ENCODE data around the gene SP5. TPM values are rescaled to one million over a fixed set of nuclear protein-coding genes. Genes with fewer than 3 reads are reported as not detected.

Gene SP5
- total and polyA plus RNA-seq, 10 of the 15 experiments (the other 5 are each of a cell fraction or from before 2014, with no cell fraction given) = not detected

- TF ChIP-seq RUNX3 (IDR thresholded peaks at IDR 0.05; ENCODE audit: low read length) (no peak), ZBTB4 (CRISPR knock-in tag; IDR thresholded peaks at IDR 0.05) (no peak), RCOR1 (conservative IDR thresholded peaks at IDR 0.05; ENCODE audit: low read depth, low read length) (no peak), BRCA1 (IDR thresholded peaks at IDR 0.05; ENCODE audit: low read depth, low read length) (no peak)
Measured at GRCh38 chr2:170766693-170767092, 51.6 kb downstream of the SP5 start (continued).

Small RNAs within 50 kb of the gene (small RNA-seq; reads per million reads assigned to genes)
- gene RF02271 = not detected

Other genes with a start within 250 kb of the SP5 start
- not detected in 2 replicates for gene ERICH2, start 55.0 kb downstream of the SP5 start, total RNA-seq (2014; rRNA removed)
- not detected in 2 replicates for gene ERICH2, start 55.0 kb downstream of the SP5 start, total RNA-seq (2014; rRNA removed; fragmentation: Illumina TruSeq; extraction: Trizol)
- gene ERICH2, start 55.0 kb downstream of the SP5 start, total RNA-seq (2021) = not detected in 2 replicates
- 0.33 TPM in 1 of 2 replicates, not detected in the other for gene ERICH2, start 55.0 kb downstream of the SP5 start, polyA plus RNA-seq (2011; rRNA removed)
- not detected in 2 replicates for gene ERICH2, start 55.0 kb downstream of the SP5 start, polyA plus RNA-seq (2014; fragmentation: Illumina TruSeq; extraction: Trizol)
- not detected for gene ERICH2, start 55.0 kb downstream of the SP5 start, polyA plus RNA-seq (2014; fragmentation: Nextera tagmentation; extraction: Ambion mirVana)
- gene ERICH2, start 55.0 kb downstream of the SP5 start, polyA plus RNA-seq (2014; rRNA removed) = not detected in 2 replicates
- gene ERICH2, start 55.0 kb downstream of the SP5 start, polyA plus RNA-seq (2016; fragmentation: Nextera tagmentation; extraction: Ambion mirVana) = not detected
- gene GAD1, start 101.5 kb downstream of the SP5 start, total RNA-seq (2014; rRNA removed) = 0.23 and 0.44 TPM in 2 replicates
- 0.04 and 0.18 TPM in 2 replicates for gene GAD1, start 101.5 kb downstream of the SP5 start, total RNA-seq (2014; rRNA removed; fragmentation: Illumina TruSeq; extraction: Trizol)
- 0.43 and 0.62 TPM in 2 replicates for gene GAD1, start 101.5 kb downstream of the SP5 start, total RNA-seq (2021)
- gene GAD1, start 101.5 kb downstream of the SP5 start, polyA plus RNA-seq (2011; rRNA removed) = 2.8 and 3.4 TPM in 2 replicates
- 0.05 and 0.22 TPM in 2 replicates for gene GAD1, start 101.5 kb downstream of the SP5 start, polyA plus RNA-seq (2014; fragmentation: Illumina TruSeq; extraction: Trizol)
- under 1 TPM; 0.06 to 0.07 TPM for gene GAD1, start 101.5 kb downstream of the SP5 start, polyA plus RNA-seq (2014; fragmentation: Nextera tagmentation; extraction: Ambion mirVana)
- 0.04 and 1.1 TPM in 2 replicates for gene GAD1, start 101.5 kb downstream of the SP5 start, polyA plus RNA-seq (2014; rRNA removed)
- 1 to 10 TPM in 1 of 2 experiments, under 1 TPM in 1; 0.78 to 1.1 TPM for gene GAD1, start 101.5 kb downstream of the SP5 start, polyA plus RNA-seq (2016; fragmentation: Nextera tagmentation; extraction: Ambion mirVana)
- 62.4 and 63.9 TPM in 2 replicates for gene GORASP2, start 213.9 kb downstream of the SP5 start, total RNA-seq (2014; rRNA removed)
- 43.6 and 50.5 TPM in 2 replicates for gene GORASP2, start 213.9 kb downstream of the SP5 start, total RNA-seq (2014; rRNA removed; fragmentation: Illumina TruSeq; extraction: Trizol)
- 94.8 and 94.9 TPM in 2 replicates for gene GORASP2, start 213.9 kb downstream of the SP5 start, total RNA-seq (2021)
- 130 and 169 TPM in 2 replicates for gene GORASP2, start 213.9 kb downstream of the SP5 start, polyA plus RNA-seq (2011; rRNA removed)
- gene GORASP2, start 213.9 kb downstream of the SP5 start, polyA plus RNA-seq (2014; fragmentation: Illumina TruSeq; extraction: Trizol) = 129 and 139 TPM in 2 replicates
- gene GORASP2, start 213.9 kb downstream of the SP5 start, polyA plus RNA-seq (2014; fragmentation: Nextera tagmentation; extraction: Ambion mirVana) = 10 to 100 TPM; 26.3 to 35.0 TPM
- gene GORASP2, start 213.9 kb downstream of the SP5 start, polyA plus RNA-seq (2014; rRNA removed) = 111 and 113 TPM in 2 replicates
- gene GORASP2, start 213.9 kb downstream of the SP5 start, polyA plus RNA-seq (2016; fragmentation: Nextera tagmentation; extraction: Ambion mirVana) = 100 to 1,000 TPM; 132 to 140 TPM

Data from GM12878 (cell line).